Measurements from ENCODE around the gene SERF1B.
"Not testable (repeated sequence)": the region's sequence is repeated elsewhere in the genome, so short reads cannot be mapped to it uniquely, and the experiment has no call there.

DNA sequence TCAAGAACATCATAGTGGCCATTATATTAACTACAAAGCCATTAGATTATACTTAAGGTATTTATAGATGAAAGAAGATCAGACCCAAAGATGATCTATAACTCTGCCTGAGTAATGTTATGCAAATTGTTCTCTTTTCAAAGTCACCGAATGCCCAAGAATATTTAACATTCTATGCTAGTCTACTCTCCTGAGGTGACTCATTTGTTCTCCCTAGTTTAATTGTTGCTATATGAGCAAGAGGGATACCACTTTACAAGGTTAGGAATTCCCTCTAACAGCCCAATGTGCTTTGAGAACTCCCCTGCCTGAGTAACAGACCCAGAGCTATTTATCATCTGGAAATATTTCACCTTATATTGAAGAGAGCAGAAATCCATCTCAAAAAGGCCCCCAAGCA is 29.5 kb upstream of the SERF1B start:
- TF ChIP-seq, protein P1, sequence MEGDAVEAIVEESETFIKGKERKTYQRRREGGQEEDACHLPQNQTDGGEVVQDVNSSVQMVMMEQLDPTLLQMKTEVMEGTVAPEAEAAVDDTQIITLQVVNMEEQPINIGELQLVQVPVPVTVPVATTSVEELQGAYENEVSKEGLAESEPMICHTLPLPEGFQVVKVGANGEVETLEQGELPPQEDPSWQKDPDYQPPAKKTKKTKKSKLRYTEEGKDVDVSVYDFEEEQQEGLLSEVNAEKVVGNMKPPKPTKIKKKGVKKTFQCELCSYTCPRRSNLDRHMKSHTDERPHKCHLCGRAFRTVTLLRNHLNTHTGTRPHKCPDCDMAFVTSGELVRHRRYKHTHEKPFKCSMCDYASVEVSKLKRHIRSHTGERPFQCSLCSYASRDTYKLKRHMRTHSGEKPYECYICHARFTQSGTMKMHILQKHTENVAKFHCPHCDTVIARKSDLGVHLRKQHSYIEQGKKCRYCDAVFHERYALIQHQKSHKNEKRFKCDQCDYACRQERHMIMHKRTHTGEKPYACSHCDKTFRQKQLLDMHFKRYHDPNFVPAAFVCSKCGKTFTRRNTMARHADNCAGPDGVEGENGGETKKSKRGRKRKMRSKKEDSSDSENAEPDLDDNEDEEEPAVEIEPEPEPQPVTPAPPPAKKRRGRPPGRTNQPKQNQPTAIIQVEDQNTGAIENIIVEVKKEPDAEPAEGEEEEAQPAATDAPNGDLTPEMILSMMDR (IDR thresholded peaks at IDR 0.05), result not testable (repeated sequence)
- TF ChIP-seq POLR2A (IDR thresholded peaks at IDR 0.05), result not testable (repeated sequence)

Data from Peyer's patch (tissue), 4 donors.